Hematopoietic multipotent progenitor cell treated with erythropoietin and hydrocortisone succinate and interleukin-3 and kit ligand, for 8 days (in vitro differentiated cells): ENCODE data around the gene ZNF414.
"Not testable (repeated sequence)": the region's sequence is repeated elsewhere in the genome, so short reads cannot be mapped to it uniquely, and the experiment has no call there.

Experiments
- DNase-seq: peaks from one replicate; pipeline ENCODE4 v3.0.0-alpha.2; 2015

The ZNF414 gene

GRCh38 chr19:8517551-8518442, 3.8 kb upstream of the ZNF414 start:
- peak; percentile 28 for DNase-seq

- DNase-seq: peak; percentile 46
These were observed 1.4 kb upstream of the ZNF414 start for GRCh38 chr19:8515317-8515716.

- not testable (repeated sequence) for DNase-seq
These were observed 590 bp upstream of the ZNF414 start for GRCh38 chr19:8514505-8515009.

GRCh38 chr19:8513036-8513686, 806 bp downstream of the ZNF414 start:
- DNase-seq: no peak

- peak; percentile 68 for DNase-seq
These were observed 1.6 kb downstream of the ZNF414 start for GRCh38 chr19:8512115-8512967.

- DNase-seq: no peak
These were observed 2.3 kb downstream of the ZNF414 start for GRCh38 chr19:8511573-8512101.

- no peak for DNase-seq
These were observed 3.3 kb downstream of the ZNF414 start for GRCh38 chr19:8510589-8511115.

GRCh38 chr19:8506402-8506957, 7.5 kb downstream of the ZNF414 start:
- DNase-seq: no peak

- peak; percentile 66 for DNase-seq
These were observed 8.1 kb downstream of the ZNF414 start for GRCh38 chr19:8505680-8506401.

GRCh38 chr19:8504919-8505318, 9.0 kb downstream of the ZNF414 start:
- no peak for DNase-seq

- DNase-seq: peak; percentile 63
These were observed 9.8 kb downstream of the ZNF414 start for GRCh38 chr19:8504171-8504570.

GRCh38 chr19:8503510-8503909, 10.5 kb downstream of the ZNF414 start:
- no peak for DNase-seq

GRCh38 chr19:8501981-8502380, 12.0 kb downstream of the ZNF414 start:
- no peak for DNase-seq

GRCh38 chr19:8501516-8501915, 12.5 kb downstream of the ZNF414 start:
- DNase-seq: no peak

- DNase-seq: no peak
These were observed 13.8 kb downstream of the ZNF414 start for GRCh38 chr19:8500158-8500557.

GRCh38 chr19:8499048-8499833, 14.7 kb downstream of the ZNF414 start:
- no peak for DNase-seq

GRCh38 chr19:8498295-8498694, 15.7 kb downstream of the ZNF414 start:
- no peak for DNase-seq

- no peak for DNase-seq
These were observed 19.8 kb downstream of the ZNF414 start for GRCh38 chr19:8494158-8494557.

GRCh38 chr19:8491574-8491973, 22.4 kb downstream of the ZNF414 start:
- no peak for DNase-seq

- DNase-seq: no peak
These were observed 23.1 kb downstream of the ZNF414 start for GRCh38 chr19:8490873-8491272.

GRCh38 chr19:8490395-8490760, 23.6 kb downstream of the ZNF414 start:
- no peak for DNase-seq
